Stimulated activated CD4-positive, alpha-beta T cell treated with anti-CD3 and anti-CD28 coated beads, Interleukin-15, amount 100 ng/mL, for 1 hour (primary cell): ENCODE results near the gene AADACL4.
"Not testable (repeated sequence)": the region's sequence is repeated elsewhere in the genome, so short reads cannot be mapped to it uniquely, and the experiment has no call there.

Source experiments
- DNase-seq, 2 donors: peaks; one replicate each; pipeline ENCODE4 v3.0.0-alpha.2; 2020; ENCODE audit warnings: low read depth in 1 of 2, low spot score in 1 of 2

The AADACL4 gene

GRCh38 chr1:12629511-12629956 is 14.4 kb upstream of the AADACL4 start:
- DNase-seq, result no peak

- no peak for DNase-seq
Observed at GRCh38 chr1:12629985-12630760, 13.7 kb upstream of the AADACL4 start.

DNA sequence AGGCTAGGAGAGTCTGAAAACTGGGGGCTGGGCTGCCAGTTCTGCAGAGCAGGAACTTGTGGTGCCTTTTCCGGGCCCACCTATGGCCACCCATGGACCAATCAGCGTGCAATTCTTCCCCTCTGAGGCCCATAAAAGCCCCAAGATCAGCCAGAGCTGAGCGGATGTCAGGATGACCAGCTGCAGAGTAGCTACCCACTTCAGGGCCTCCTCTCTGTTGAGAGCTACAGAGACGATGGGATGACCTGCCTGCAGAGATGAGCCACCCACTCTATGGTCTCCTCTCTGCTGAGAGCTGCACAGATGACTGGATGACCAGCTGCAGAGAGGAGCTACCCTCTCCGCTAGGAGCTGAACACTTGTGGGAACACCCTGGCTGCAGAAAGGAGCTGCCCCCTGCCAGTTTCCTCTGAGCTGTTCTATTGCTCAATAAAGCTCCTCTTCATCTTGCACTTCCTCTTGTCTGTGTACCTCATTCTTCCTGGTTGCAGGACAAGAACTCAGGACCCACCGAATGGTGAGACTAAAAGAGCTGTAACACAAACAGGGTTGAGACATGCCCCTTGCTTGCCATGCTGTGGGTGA is 12.8 kb upstream of the AADACL4 start:
- no peak for DNase-seq

DNA sequence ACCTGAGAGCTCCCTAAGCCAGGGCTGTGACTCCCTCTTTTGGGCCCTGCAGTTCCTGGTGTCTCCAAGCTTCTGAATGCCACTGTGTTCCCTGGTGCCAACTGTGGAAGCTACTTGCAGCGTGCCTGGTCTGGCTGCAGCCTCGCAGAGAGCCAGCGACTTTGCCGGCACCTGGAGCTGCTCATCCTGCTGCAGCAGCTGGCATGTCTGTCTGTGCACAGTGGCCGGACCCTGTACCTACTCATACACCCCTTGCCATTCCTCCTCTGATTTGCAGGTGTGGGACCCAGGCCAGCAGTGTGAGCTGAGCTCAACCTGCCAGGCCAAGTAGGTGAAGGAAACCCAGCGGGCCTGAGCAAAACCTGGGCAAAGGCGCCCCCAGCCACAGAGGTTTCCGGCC is 12.3 kb upstream of the AADACL4 start:
- no peak for DNase-seq

DNA sequence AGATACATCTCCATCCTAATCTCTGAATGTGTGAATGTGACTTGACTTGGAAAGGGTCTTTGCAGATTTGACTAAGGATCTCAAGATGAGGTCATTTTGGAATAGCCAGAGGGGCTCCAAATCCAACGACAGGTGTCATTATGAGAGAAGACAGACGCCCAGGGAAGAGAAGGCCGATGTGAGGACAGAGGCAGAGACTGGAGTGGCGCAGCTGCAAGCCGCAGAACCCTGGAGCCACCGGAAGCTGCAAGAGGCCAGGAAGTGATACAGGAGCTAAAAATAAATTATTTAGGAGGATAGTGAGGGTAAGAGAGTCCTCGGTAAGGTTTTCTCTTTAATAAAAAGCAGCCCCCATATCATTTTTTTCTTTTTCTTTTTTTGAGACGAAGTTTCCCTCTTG is 9.7 kb upstream of the AADACL4 start:
- DNase-seq, result no peak

GRCh38 chr1:12634696-12635202 is 9.1 kb upstream of the AADACL4 start:
- DNase-seq, result no peak

DNA sequence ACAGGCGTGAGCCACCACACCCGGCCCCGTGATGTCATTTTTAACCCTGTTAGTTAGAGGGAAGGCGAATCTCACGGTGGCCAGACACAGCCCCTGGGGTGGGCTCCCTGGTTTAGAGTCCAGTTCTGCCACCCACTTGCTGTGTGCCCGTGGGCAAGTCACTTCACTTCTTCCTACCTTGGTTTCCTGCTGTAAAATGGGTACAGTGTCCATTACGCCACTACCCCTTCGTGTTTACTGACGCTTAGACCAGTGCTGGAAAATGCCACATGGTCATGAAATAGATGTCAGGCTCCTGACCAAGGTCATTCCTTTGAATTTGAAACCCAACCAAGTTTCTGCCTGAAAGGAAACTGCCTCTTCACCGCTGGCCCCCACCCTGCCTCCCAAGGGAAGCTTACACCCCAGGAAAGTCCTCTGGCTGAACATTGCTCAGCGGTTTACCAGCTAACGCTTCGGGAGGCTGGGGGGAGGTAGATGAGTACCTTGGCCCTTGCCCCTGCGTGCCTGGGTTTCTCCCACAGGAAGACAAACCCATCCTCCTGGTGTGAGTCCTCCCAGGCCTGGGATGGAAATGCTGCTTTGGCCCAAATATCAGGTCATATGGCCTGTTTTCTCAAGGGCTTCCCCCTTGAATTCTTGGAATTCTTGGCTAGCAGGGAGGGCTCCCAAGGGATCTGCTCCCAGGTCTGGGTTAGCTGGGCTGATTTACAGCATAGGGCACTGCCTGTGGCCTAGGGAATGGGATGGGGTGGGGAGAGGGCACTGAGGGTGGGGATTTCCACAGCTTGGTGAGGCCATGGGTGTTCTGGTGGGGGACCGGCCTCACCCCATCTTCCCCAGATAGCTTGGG is 7.6 kb upstream of the AADACL4 start:
- no peak for DNase-seq

DNA sequence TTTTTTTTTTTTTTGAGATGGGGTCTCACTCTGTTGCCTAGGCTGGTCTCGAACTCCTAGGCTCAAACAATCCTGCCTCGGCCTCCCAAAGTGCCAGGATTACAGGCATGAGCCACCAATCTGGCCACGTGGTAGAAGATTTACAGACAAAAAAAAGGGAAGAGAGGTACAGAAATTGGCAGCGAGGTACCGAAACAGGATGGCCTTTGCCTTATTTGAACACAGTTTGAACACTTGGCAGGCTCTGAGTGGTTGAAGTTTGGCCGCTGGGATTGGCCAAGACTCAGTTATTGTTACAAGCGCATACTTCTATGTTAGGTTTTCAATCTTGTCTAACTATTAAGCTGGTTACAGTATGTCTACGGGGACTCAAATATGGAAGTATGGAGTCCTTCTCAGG is 6.2 kb upstream of the AADACL4 start:
- DNase-seq, result no peak

GRCh38 chr1:12640237-12640957 is 3.5 kb upstream of the AADACL4 start:
- DNase-seq, result no peak

DNA sequence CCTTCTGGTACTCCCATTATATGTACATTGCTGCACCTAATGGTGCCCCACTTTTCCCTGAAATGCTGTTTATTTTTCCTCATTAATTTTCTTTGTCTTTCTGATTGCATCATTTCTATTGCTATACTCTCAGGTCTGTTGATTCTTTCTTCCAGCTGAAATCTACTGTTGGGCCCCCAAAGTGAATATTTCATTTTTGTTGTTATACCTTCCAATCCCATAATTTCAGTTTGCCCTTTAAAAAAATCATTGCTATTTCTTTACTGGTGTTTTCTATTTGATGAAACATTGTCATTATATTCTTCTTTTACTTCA is 3.0 kb upstream of the AADACL4 start:
- no peak for DNase-seq

DNA sequence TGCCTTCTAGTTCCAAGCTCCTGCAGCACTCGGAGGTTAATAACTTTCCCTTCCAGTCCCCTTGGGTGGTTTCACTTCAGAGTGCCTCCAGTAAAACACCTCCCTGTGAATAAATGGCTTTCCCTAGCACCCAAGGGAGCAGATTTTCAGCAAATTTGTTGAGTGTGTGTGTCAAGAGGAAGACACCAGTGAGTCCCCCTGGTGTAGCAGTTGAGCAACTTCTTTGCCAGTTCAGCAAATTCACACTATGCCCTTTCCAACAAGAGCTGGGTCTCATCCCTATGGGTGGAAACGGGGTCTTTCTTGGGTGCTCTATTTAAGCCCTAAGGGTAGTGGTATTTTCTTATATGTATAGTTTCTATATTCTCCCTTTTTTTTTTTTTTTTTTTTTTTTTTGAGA is 806 bp upstream of the AADACL4 start:
- DNase-seq, result no peak

DNA sequence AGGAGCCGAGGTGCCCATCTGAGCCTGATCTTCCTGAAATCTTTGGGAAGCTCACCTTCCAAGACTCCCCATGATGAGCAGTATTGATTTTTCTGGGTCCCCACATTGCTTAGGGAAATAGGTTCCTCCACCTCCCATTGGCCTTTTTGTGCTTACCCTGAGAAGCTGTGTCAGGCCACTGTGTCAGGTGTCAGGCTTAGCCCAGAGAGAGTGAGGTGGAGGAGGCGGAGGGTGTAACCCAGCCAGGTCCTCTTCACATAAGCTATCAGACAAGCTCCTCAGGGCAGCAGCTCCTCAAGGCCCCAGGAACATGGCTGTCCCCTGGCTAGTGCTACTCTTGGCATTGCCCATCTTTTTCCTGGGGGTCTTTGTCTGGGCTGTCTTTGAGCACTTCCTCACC is 352 bp downstream of the AADACL4 start:
- no peak for DNase-seq

GRCh38 chr1:12644829-12645228 is 944 bp downstream of the AADACL4 start:
- no peak for DNase-seq

DNA sequence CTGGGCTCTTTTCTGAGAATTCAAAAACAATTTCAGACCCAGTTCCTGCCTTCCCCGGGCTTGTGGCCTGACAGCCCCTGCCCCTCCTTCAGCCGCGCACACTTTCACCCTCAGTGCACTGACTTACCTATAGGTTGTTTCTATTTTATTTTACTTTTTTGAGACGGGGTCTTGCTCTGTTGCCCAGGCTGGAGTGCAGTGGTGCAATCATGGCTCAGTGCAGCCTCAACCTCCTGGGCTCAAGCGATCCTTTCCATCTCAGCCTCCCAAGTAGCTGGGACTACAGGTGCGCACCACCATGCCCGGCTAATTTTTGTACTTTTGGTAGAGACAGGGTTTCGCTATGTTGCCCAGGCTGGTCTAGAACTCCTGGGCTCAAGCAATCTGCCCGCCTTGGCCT is 1.5 kb downstream of the AADACL4 start:
- not testable (repeated sequence) for DNase-seq

GRCh38 chr1:12648741-12649140 is 4.9 kb downstream of the AADACL4 start:
- no peak for DNase-seq

DNA sequence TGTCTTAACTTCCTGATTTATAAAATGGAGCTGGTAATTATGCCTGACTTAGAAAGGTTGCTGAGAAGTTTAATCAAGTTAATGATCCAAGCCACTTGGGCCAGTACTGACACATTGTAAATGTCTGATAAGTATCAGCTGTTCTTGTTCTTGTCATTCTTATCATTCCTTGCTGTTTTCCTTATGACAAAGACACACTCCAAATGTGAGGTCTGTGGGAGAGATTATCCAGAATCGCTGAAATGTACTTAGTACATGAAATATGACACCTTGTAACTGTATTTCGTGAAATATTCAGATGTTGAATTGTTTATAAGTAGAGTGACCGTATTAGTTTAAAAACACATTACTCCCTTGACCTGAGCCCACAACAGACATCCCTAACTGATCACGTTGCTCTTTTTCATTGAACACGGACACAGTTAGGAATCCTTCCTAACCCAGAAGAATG is 6.1 kb downstream of the AADACL4 start:
- no peak for DNase-seq

GRCh38 chr1:12654004-12654567 is 10.2 kb downstream of the AADACL4 start:
- no peak for DNase-seq

GRCh38 chr1:12654657-12655056 is 10.8 kb downstream of the AADACL4 start:
- DNase-seq, result no peak

GRCh38 chr1:12656575-12656974 is 12.7 kb downstream of the AADACL4 start:
- DNase-seq, result no peak

GRCh38 chr1:12657060-12657884 is 13.4 kb downstream of the AADACL4 start:
- no peak for DNase-seq
